HG02678 (cell line): ENCODE measurements around the gene TRAF1.

Experiments
- ATAC-seq: cut with Tn5 transposase; IDR thresholded peaks from one replicate; pipeline ENCODE4 v1.9.1; 2021; ENCODE audit warnings: mild to moderate bottlenecking, moderate library complexity; ENCODE audit not compliant: unreplicated experiment

Gene TRAF1

DNA sequence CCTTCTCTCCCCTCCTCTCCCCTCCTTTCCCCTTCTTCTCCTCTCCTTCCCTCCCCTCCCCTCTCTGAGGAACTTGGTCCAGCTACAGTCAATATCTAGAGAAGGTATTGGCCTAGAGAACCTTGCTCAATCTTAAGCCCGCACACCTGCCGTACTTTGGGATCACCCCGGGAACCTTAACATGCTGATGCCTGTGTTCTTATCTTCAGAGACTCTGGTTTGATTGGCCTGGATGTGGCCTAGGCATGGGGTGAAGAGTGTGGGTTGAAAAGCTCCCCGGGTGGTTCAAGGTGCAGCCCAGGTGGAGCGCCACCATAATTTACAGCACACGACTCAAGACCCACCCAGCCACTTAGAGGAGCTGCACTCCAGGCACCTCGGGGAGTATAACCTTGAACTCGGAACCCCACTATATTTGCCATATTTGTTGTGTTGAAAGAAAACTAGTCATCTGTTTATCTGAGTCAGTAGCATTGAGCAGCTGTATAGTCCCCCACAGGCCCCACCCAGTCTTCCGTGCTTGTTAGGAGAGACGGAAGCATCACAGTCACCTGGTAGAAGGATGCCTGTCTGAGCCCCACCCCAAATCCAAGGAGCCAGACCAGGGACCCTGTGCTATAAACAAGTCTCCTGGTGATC lies 35.2 kb downstream of the TRAF1 start:
- ATAC-seq, result no peak

GRCh38 chr9:120890320-120891244 lies 36.0 kb downstream of the TRAF1 start:
- no peak for ATAC-seq

GRCh38 chr9:120889606-120890271 lies 36.9 kb downstream of the TRAF1 start:
- no peak for ATAC-seq

DNA sequence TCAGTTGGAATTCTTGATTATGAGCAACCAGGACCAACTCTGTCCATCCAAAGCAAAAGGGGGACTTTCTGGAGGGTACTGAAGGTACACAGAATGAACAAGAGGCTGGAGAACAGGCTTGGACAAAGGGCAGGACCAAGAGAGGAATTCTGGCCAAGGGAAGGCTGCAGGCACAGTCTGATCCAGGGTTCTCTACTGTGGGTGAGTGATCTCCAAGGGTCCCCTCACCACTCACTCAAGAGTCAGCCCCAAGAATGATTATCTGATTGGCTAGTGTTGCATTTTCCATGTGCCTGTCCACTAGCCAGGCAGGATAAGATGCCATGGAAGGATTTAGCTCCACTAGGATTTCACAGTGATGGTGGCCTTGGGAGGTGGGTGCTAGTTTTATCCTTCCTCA lies 38.0 kb downstream of the TRAF1 start:
- ATAC-seq, result no peak

- ATAC-seq, result no peak
Observed at GRCh38 chr9:120886490-120886967, 40.1 kb downstream of the TRAF1 start.

GRCh38 chr9:120885958-120886357 lies 40.6 kb downstream of the TRAF1 start:
- no peak for ATAC-seq

DNA sequence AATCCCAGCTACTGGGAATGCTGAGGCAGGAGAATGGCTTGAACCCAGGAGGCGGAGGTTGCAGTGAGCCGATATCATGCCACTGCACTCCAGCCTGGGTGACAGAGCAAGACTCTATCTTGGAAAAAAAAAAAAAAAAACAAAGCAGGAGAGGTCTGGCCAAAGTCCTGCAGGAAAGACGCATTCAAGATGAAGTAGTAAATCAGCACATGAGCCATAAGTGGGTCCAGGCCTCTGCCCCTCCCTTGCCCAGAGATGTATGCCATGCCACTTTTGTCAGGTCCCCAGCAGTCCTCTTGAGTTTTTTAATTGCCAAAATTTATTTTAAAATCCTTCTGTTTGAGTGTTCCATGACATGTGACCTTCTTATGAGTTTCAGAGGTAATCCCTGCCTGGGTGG lies 41.1 kb downstream of the TRAF1 start:
- ATAC-seq, result no peak

GRCh38 chr9:120883608-120883996 lies 43.0 kb downstream of the TRAF1 start:
- no peak for ATAC-seq

GRCh38 chr9:120882935-120883607 lies 43.5 kb downstream of the TRAF1 start:
- no peak for ATAC-seq

DNA sequence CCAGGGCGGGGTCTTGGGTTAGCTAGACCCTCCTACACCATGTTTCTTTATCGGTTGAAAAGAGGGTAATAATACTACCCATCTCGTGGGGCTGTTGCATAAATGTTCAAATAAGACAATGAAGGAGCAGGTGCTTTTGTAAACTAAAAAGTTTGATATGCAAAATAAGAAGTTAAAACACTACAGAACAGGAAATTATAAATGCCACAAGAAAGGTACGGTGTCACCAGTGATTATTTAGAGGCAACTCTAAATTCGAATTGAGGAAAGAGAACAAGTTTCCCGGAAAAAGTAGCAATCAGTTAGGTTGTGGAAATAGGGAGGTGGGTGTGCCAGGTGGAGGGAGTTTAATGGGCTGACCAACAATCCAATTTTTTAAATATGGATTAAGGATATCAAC lies 47.1 kb downstream of the TRAF1 start:
- ATAC-seq, result no peak

DNA sequence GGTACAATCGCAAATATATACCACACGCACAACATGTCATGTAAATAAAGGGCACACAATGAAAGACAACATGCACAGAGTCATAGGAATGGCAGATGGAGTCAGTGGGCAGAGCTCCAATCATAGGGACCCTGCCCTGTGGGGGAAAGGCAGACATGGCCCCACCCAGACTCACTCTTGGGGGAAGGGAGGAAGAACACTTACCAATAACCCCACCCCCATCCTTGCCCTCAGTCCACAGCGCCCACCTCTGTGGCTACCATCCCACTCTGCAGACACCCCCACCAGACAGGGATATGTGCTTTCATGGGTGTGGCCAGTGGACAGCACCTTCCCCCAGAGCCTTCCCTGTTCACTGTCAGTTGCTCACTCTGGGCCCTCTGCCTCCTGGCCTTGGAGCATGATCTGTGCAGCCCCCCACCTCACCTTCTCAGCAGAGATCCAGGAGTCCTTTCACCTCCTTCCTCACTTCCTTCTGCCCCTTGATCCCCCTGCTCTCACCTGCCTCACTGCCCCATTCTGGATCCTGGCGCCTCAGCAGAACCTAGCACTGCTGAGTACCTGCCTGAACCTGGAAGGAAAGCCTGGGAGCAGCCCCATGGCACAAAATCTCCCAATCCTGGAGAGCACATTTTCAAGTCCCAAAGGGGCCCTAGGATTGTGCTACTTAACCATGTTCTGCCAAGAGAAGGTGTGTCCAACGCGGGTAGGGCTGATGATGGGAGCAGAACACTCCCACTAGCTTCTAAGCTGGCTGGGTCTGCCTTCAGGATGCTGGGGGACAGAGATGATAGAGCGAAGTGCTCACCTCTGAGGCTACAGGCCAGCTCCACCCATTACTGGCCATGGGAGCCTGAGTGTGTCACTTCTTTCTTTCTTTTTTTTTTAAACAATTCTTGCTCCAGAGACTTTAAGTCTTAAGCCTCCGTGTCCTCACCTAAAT lies 48.1 kb downstream of the TRAF1 start:
- no peak for ATAC-seq

- ATAC-seq, result peak; percentile 42
Observed at GRCh38 chr9:120877276-120878034, 49.1 kb downstream of the TRAF1 start.

DNA sequence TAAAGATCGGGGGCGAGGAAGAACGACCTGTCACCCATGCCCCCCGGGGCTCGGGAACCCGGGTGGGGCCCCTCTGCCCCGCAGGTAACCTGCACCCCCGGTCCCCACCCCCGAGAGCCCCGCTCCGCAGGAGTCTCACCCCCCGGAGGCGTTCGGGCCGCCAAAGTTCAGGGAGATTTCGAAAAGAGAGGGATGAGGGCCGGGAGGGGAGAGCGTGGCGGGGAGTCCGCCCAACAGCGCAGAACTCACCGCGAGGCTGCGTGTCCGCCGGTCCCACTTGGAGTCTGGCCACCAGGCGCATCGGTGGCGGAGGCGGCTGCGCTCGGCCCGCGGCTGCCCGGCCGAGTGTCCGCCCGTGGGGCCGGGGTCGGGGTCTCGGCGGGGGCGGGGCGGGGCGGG lies 49.8 kb downstream of the TRAF1 start, which contains the start of gene PHF19:
Gene PHF19, minus strand, starts transcription at position 347 of the 399 bp plus-strand sequence. CDS start 2,447 bp downstream, outside the sequence.
- ATAC-seq, result peak; percentile 16

GRCh38 chr9:120875954-120876841 lies 50.4 kb downstream of the TRAF1 start:
- peak; percentile 64 for ATAC-seq

DNA sequence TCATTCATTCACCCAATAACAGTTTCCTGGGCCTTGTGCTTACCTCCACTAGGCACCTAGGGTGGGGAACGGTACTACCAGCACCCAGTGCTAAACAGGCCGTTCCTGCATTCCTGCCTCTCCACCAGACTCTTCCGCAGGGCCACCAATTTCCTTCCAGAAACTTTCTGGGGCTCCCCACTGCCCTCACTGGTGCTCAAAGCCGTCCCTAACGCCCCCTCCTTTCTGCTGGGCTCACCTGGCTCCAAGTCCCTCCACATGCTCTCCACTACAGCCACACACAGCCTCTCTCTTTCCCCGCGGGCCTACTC lies 51.0 kb downstream of the TRAF1 start:
- ATAC-seq, result no peak

- ATAC-seq, result no peak
Observed at GRCh38 chr9:120875195-120875565, 51.4 kb downstream of the TRAF1 start.

- ATAC-seq, result no peak
Observed at GRCh38 chr9:120874226-120875194, 52.1 kb downstream of the TRAF1 start.
